ENCODE data around the gene GRK5. TPM values are rescaled to one million over a fixed set of nuclear protein-coding genes. Genes with fewer than 3 reads are reported as not detected.

The GRK5 gene
- total and polyA plus RNA-seq, 9 donors: 18.1 to 29.2 (median 23.8) TPM

- 81% methylated on average over 2 of the region's 4 CpGs for WGBS (ENCODE audit: insufficient coverage)
- no peaks in the 10 kb centered on the region for H3K36me3 ChIP-seq (ENCODE audit: control insufficient read depth, insufficient read depth, low read length)
- H3K27ac ChIP-seq (ENCODE audit: low read length): no peak overlapping the region
- no peak for DNase-seq
- H3K4me1 ChIP-seq (ENCODE audit: control insufficient read depth, insufficient read depth, low read length): no peaks in the 10 kb centered on the region
- H3K27me3 ChIP-seq (ENCODE audit: control insufficient read depth, insufficient read depth, low read length): no peaks in the 10 kb centered on the region
- no peak overlapping the region for H3K4me3 ChIP-seq (ENCODE audit: low read length)
- H3K9me3 ChIP-seq (replicated peaks; ENCODE audit: control insufficient read depth, low read depth, low read length): no peaks in the 10 kb centered on the region
Observed at GRCh38 chr10:119191881-119192280, 15.5 kb upstream of the GRK5 start.

GRCh38 chr10:119197921-119198320 lies 9.4 kb upstream of the GRK5 start:
- Histone ChIP-seq H3K27ac (ENCODE audit: low read length) (no peak overlapping the region), H3K4me1 (ENCODE audit: control insufficient read depth, insufficient read depth, low read length) (peaks cover 2% of the 10 kb centered on the region), H3K9me3 (replicated peaks; ENCODE audit: control insufficient read depth, low read depth, low read length) (no peaks in the 10 kb centered on the region), H3K4me3 (ENCODE audit: low read length) (no peak overlapping the region), H3K36me3 (ENCODE audit: control insufficient read depth, insufficient read depth, low read length) (no peaks in the 10 kb centered on the region), H3K27me3 (ENCODE audit: control insufficient read depth, insufficient read depth, low read length) (peaks cover 9% of the 10 kb centered on the region)
- no peak for DNase-seq
- no CpG with 5 or more reads among the region's 4 CpGs for WGBS (ENCODE audit: insufficient coverage)

GRCh38 chr10:119198438-119198837 lies 8.9 kb upstream of the GRK5 start:
- 20% methylated on average over 6 of the region's 7 CpGs for WGBS (ENCODE audit: insufficient coverage)
- no peak for DNase-seq
- H3K4me1 ChIP-seq (ENCODE audit: control insufficient read depth, insufficient read depth, low read length): peaks cover 2% of the 10 kb centered on the region

GRCh38 chr10:119199231-119199992 lies 8.0 kb upstream of the GRK5 start:
- Histone ChIP-seq H3K36me3 (ENCODE audit: control insufficient read depth, insufficient read depth, low read length) (no peaks in the 10 kb centered on the region), H3K27me3 (ENCODE audit: control insufficient read depth, insufficient read depth, low read length) (peaks cover 9% of the 10 kb centered on the region), H3K4me1 (ENCODE audit: control insufficient read depth, insufficient read depth, low read length) (peaks cover 2% of the 10 kb centered on the region), H3K9me3 (replicated peaks; ENCODE audit: control insufficient read depth, low read depth, low read length) (no peaks in the 10 kb centered on the region), H3K4me3 (ENCODE audit: low read length) (no peak overlapping the region), H3K27ac (ENCODE audit: low read length) (no peak overlapping the region)
- WGBS (ENCODE audit: insufficient coverage): 35% methylated on average over 6 of the region's 9 CpGs
- peak; percentile 93 for DNase-seq

More at GRCh38 chr10:119198438-119198837, 8.9 kb upstream of the GRK5 start:
- Histone ChIP-seq H3K36me3 (ENCODE audit: control insufficient read depth, insufficient read depth, low read length) (no peaks in the 10 kb centered on the region), H3K4me3 (ENCODE audit: low read length) (no peak overlapping the region), H3K9me3 (replicated peaks; ENCODE audit: control insufficient read depth, low read depth, low read length) (no peaks in the 10 kb centered on the region), H3K27ac (ENCODE audit: low read length) (no peak overlapping the region), H3K27me3 (ENCODE audit: control insufficient read depth, insufficient read depth, low read length) (peaks cover 9% of the 10 kb centered on the region)

- DNase-seq: no peak
- H3K4me1 ChIP-seq (ENCODE audit: control insufficient read depth, insufficient read depth, low read length): peaks cover 9% of the 10 kb centered on the region
- H3K27me3 ChIP-seq (ENCODE audit: control insufficient read depth, insufficient read depth, low read length): peaks cover 9% of the 10 kb centered on the region
- no peak overlapping the region for H3K27ac ChIP-seq (ENCODE audit: low read length)
- H3K4me3 ChIP-seq (ENCODE audit: low read length): no peak overlapping the region
- H3K36me3 ChIP-seq (ENCODE audit: control insufficient read depth, insufficient read depth, low read length): no peaks in the 10 kb centered on the region
- WGBS (ENCODE audit: insufficient coverage): no CpG with 5 or more reads among the region's 1 CpG
- no peaks in the 10 kb centered on the region for H3K9me3 ChIP-seq (replicated peaks; ENCODE audit: control insufficient read depth, low read depth, low read length)
Observed at GRCh38 chr10:119201233-119201632, 6.1 kb upstream of the GRK5 start.

- Histone ChIP-seq H3K27ac (ENCODE audit: low read length) (peak overlapping the region; percentile 55), H3K27me3 (ENCODE audit: control insufficient read depth, insufficient read depth, low read length) (peaks cover 9% of the 10 kb centered on the region), H3K4me3 (ENCODE audit: low read length) (no peak overlapping the region), H3K9me3 (replicated peaks; ENCODE audit: control insufficient read depth, low read depth, low read length) (no peaks in the 10 kb centered on the region), H3K4me1 (ENCODE audit: control insufficient read depth, insufficient read depth, low read length) (peaks cover 14% of the 10 kb centered on the region), H3K36me3 (ENCODE audit: control insufficient read depth, insufficient read depth, low read length) (no peaks in the 10 kb centered on the region)
- DNase-seq: peak; percentile 54
- WGBS (ENCODE audit: insufficient coverage): 47% methylated on average over 2 of the region's 4 CpGs
Observed at GRCh38 chr10:119203006-119203405, 4.4 kb upstream of the GRK5 start.

GRCh38 chr10:119205894-119206602 lies 1.3 kb upstream of the GRK5 start:
- H3K9me3 ChIP-seq (replicated peaks; ENCODE audit: control insufficient read depth, low read depth, low read length): no peaks in the 10 kb centered on the region
- no peaks in the 10 kb centered on the region for H3K27me3 ChIP-seq (ENCODE audit: control insufficient read depth, insufficient read depth, low read length)
- H3K4me1 ChIP-seq (ENCODE audit: control insufficient read depth, insufficient read depth, low read length): peaks cover 25% of the 10 kb centered on the region
- H3K4me3 ChIP-seq (ENCODE audit: low read length): peak overlapping the region; percentile 36
- 42% methylated on average over 13 of the region's 17 CpGs for WGBS (ENCODE audit: insufficient coverage)
- DNase-seq: peak; percentile 71
- H3K27ac ChIP-seq (ENCODE audit: low read length): peak overlapping the region; percentile 90
- no peaks in the 10 kb centered on the region for H3K36me3 ChIP-seq (ENCODE audit: control insufficient read depth, insufficient read depth, low read length)

GRCh38 chr10:119206603-119207365 lies 587 bp upstream of the GRK5 start:
- H3K27ac ChIP-seq (ENCODE audit: low read length): peak overlapping the region; percentile 90
- H3K27me3 ChIP-seq (ENCODE audit: control insufficient read depth, insufficient read depth, low read length): no peaks in the 10 kb centered on the region
- H3K4me1 ChIP-seq (ENCODE audit: control insufficient read depth, insufficient read depth, low read length): peaks cover 28% of the 10 kb centered on the region
- no peaks in the 10 kb centered on the region for H3K36me3 ChIP-seq (ENCODE audit: control insufficient read depth, insufficient read depth, low read length)
- under 1% methylated on average over 89 of the region's 97 CpGs for WGBS (ENCODE audit: insufficient coverage)
- no peaks in the 10 kb centered on the region for H3K9me3 ChIP-seq (replicated peaks; ENCODE audit: control insufficient read depth, low read depth, low read length)
- peak; percentile 88 for DNase-seq
- H3K4me3 ChIP-seq (ENCODE audit: low read length): peak overlapping the region; percentile 41

- Histone ChIP-seq H3K36me3 (ENCODE audit: control insufficient read depth, insufficient read depth, low read length) (no peaks in the 10 kb centered on the region), H3K27me3 (ENCODE audit: control insufficient read depth, insufficient read depth, low read length) (no peaks in the 10 kb centered on the region), H3K4me3 (ENCODE audit: low read length) (peak overlapping the region; percentile 59), H3K27ac (ENCODE audit: low read length) (peak overlapping the region; percentile 90), H3K9me3 (replicated peaks; ENCODE audit: control insufficient read depth, low read depth, low read length) (no peaks in the 10 kb centered on the region), H3K4me1 (ENCODE audit: control insufficient read depth, insufficient read depth, low read length) (peaks cover 33% of the 10 kb centered on the region)
- DNase-seq: peak; percentile 89
- under 1% methylated on average over 56 of the region's 62 CpGs for WGBS (ENCODE audit: insufficient coverage)
Observed at GRCh38 chr10:119207713-119208552, 562 bp downstream of the GRK5 start.

Data from muscle of leg (tissue), 11 donors.